Retinal pigment epithelial cell (primary cell): ENCODE measurements around the gene LRRC56.
A peak's percentile ranks its signal among the peaks of the same experiment; 100 is the strongest.

Source experiments
- DNase-seq: peaks from one replicate; pipeline ENCODE4 v3.0.0-alpha.2; 2010; ENCODE audit warnings: low read depth
- H3K4me3 ChIP-seq: 2 replicates; pipeline ENCODE4 v1.5.1; 2011; ENCODE audit warnings: mild to moderate bottlenecking, low read length, control low read depth, moderate library complexity
- CTCF ChIP-seq: conservative IDR thresholded peaks from 2 replicates; pipeline ENCODE4 v1.5.1; 2011; ENCODE audit warnings: low read depth, low read length, control low read depth, inconsistent platforms

Gene LRRC56

GRCh38 chr11:533586-534395 is 3.5 kb upstream of the LRRC56 start:
- peak overlapping the region; percentile 73 for H3K4me3 ChIP-seq
- no peak for DNase-seq
- no peak for TF ChIP-seq CTCF

GRCh38 chr11:534396-535209 is 2.7 kb upstream of the LRRC56 start:
- TF ChIP-seq CTCF = peak; percentile 2
- no peak for DNase-seq
- H3K4me3 ChIP-seq = peak overlapping the region; percentile 73

GRCh38 chr11:535210-535518 is 2.2 kb upstream of the LRRC56 start:
- no peak for DNase-seq
- H3K4me3 ChIP-seq = peak overlapping the region; percentile 73
- TF ChIP-seq CTCF = no peak

- H3K4me3 ChIP-seq = peak within 1 kb of the TSS; percentile 73
- peak; percentile 66 for DNase-seq
- TF ChIP-seq CTCF = no peak
Observed at GRCh38 chr11:535519-536454, 1.5 kb upstream of the LRRC56 start, which contains the start of gene HRAS. Gene HRAS, minus strand, starts transcription at chr11:535576.

- DNase-seq = no peak
- TF ChIP-seq CTCF = no peak
- H3K4me3 ChIP-seq = peak overlapping the region; percentile 38
Observed at GRCh38 chr11:537622-538430, 499 bp downstream of the LRRC56 start.

GRCh38 chr11:538431-539051 is 1.2 kb downstream of the LRRC56 start:
- no peak for TF ChIP-seq CTCF
- DNase-seq = no peak
- no peak overlapping the region for H3K4me3 ChIP-seq
